DMS153 treated with DMSO at 0.1 percent for 48 hours (cell line): ENCODE measurements around the gene AUTS2.
A peak's percentile ranks its signal among the peaks of the same experiment; 100 is the strongest.

Experiments used
- DNase-seq: peaks from one replicate; lab custom pipeline; 2025; ENCODE audit not compliant: unreplicated experiment; lab: John Stamatoyannopoulos, UW

AUTS2 gene

GRCh38 chr7:70097645-70098044, 499.4 kb downstream of the AUTS2 start:
- DNase-seq: peak; percentile 54

- peak; percentile 59 for DNase-seq
Observed at GRCh38 chr7:70098133-70098561, 499.9 kb downstream of the AUTS2 start.

GRCh38 chr7:70098905-70099672, 500.8 kb downstream of the AUTS2 start:
- no peak for DNase-seq

- DNase-seq: no peak
Observed at GRCh38 chr7:70104243-70104642, 506.0 kb downstream of the AUTS2 start.

GRCh38 chr7:70113078-70113477, 514.8 kb downstream of the AUTS2 start:
- no peak for DNase-seq

GRCh38 chr7:70113536-70113935, 515.3 kb downstream of the AUTS2 start:
- DNase-seq: no peak

GRCh38 chr7:70114806-70115205, 516.5 kb downstream of the AUTS2 start:
- no peak for DNase-seq

- DNase-seq: no peak
Observed at GRCh38 chr7:70116244-70116643, 518.0 kb downstream of the AUTS2 start.

- DNase-seq: no peak
Observed at GRCh38 chr7:70116867-70117266, 518.6 kb downstream of the AUTS2 start.

GRCh38 chr7:70120851-70121250, 522.6 kb downstream of the AUTS2 start:
- DNase-seq: no peak

GRCh38 chr7:70131817-70132216, 533.5 kb downstream of the AUTS2 start:
- DNase-seq: peak; percentile 20

- no peak for DNase-seq
Observed at GRCh38 chr7:70132226-70132851, 534.1 kb downstream of the AUTS2 start.

GRCh38 chr7:70132852-70133690, 534.8 kb downstream of the AUTS2 start:
- DNase-seq: no peak

- DNase-seq: no peak
Observed at GRCh38 chr7:70134029-70134770, 535.9 kb downstream of the AUTS2 start.

- DNase-seq: no peak
Observed at GRCh38 chr7:70135656-70136055, 537.4 kb downstream of the AUTS2 start.

- DNase-seq: no peak
Observed at GRCh38 chr7:70137126-70137525, 538.9 kb downstream of the AUTS2 start.

- no peak for DNase-seq
Observed at GRCh38 chr7:70142247-70142932, 544.1 kb downstream of the AUTS2 start.

GRCh38 chr7:70143075-70144044, 545.1 kb downstream of the AUTS2 start:
- DNase-seq: peak; percentile 65

GRCh38 chr7:70148997-70149396, 550.7 kb downstream of the AUTS2 start:
- no peak for DNase-seq
